Caco-2 (cell line): ENCODE results near the gene HDGF. TPM values are rescaled to one million over a fixed set of nuclear protein-coding genes. Genes with fewer than 3 reads are reported as not detected.
A peak's percentile ranks its signal among the peaks of the same experiment; 100 is the strongest.

Experiments
- Bru-seq: library from RNA; stranded (reverse); fragments of 400-500 nt; gene quantifications from one replicate; lab custom pipeline; 2021; lab: Mats Ljungman, UMichigan
- BruChase-seq, 2 experiments: library from RNA; stranded (reverse); fragments of 400-500 nt; gene quantifications; one replicate each; lab custom pipeline; 2021; lab: Mats Ljungman, UMichigan
- BruUV-seq: library from RNA; stranded (reverse); fragments of 400-500 nt; replicated peaks from 2 replicates; lab custom pipeline; 2021; lab: Mats Ljungman, UMichigan
- CTCF ChIA-PET: fragments of 300-600 bp; sonication (Branson Sonifier 250); formaldehyde crosslinking; loops from one replicate; lab custom pipeline; 2022; ENCODE audit warnings: antibody characterized with exemption; lab: Charles Lee
- POLR2A ChIA-PET: fragments of 300-600 bp; sonication (Branson Sonifier 250); formaldehyde crosslinking; loops from one replicate; lab custom pipeline; 2022; ENCODE audit warnings: antibody characterized with exemption; lab: Charles Lee
- DNase-seq, 2 experiments: peaks; one replicate each; pipeline versions ENCODE4 v3.0.0 to v3.0.0-alpha.2; 2020 to 2022
- H3K27me3 ChIP-seq: replicated peaks from 2 replicates; pipeline ENCODE4 v1.6.0; 2011; ENCODE audit warnings: low read length; ENCODE audit not compliant: control insufficient read depth, insufficient read depth
- H3K36me3 ChIP-seq: 2 replicates; pipeline ENCODE4 v1.5.1; 2011; ENCODE audit warnings: low read length; ENCODE audit not compliant: control insufficient read depth, insufficient read depth
- H3K4me1 ChIP-seq: fragments of 250-450 bp; sonication (Bioruptor Pico); 2 replicates; pipeline ENCODE4 v1.5.1; 2020; ENCODE audit warnings: mild to moderate bottlenecking
- H3K4me3 ChIP-seq: 2 replicates; pipeline ENCODE4 v1.5.1; 2011; ENCODE audit warnings: low read depth, mild to moderate bottlenecking, control low read depth, low read length
- H3K9me3 ChIP-seq: fragments of 250-450 bp; sonication (Bioruptor Pico); 2 replicates; pipeline ENCODE4 v1.5.1; 2020; ENCODE audit warnings: mild to moderate bottlenecking, moderate library complexity
- H3K27ac Mint-ChIP-seq: one replicate; pipeline ENCODE4 v1.8.0; 2022; ENCODE audit warnings: mixed read lengths; ENCODE audit not compliant: unreplicated experiment
- H3K27me3 Mint-ChIP-seq: one replicate; pipeline ENCODE4 v1.8.0; 2022; ENCODE audit warnings: mixed read lengths; ENCODE audit not compliant: insufficient read depth, unreplicated experiment
- H3K36me3 Mint-ChIP-seq: one replicate; pipeline ENCODE4 v1.8.0; 2022; ENCODE audit warnings: mild to moderate bottlenecking, mixed read lengths; ENCODE audit not compliant: insufficient read depth, unreplicated experiment
- H3K4me1 Mint-ChIP-seq: one replicate; pipeline ENCODE4 v1.8.0; 2022; ENCODE audit warnings: low read depth, mixed read lengths; ENCODE audit not compliant: unreplicated experiment
- H3K4me3 Mint-ChIP-seq: one replicate; pipeline ENCODE4 v1.8.0; 2022; ENCODE audit warnings: mild to moderate bottlenecking, moderate library complexity, mixed read lengths; ENCODE audit not compliant: unreplicated experiment
- H3K9me3 Mint-ChIP-seq: one replicate; pipeline ENCODE4 v1.8.0; 2022; ENCODE audit warnings: mixed read lengths; ENCODE audit not compliant: unreplicated experiment
- CTCF ChIP-seq, 2 experiments: fragments of 200-600 bp in 1 of 2; IDR thresholded peaks; 1 replicate in 1 of 2; 2 replicates in 1 of 2; pipeline versions ENCODE4 v1.5.1 to v1.8.0; 2011 to 2022; ENCODE audit warnings: antibody characterized with exemption in 1 of 2, control low read depth in 1 of 2, inconsistent platforms in 1 of 2, low read depth in 1 of 2, low read length in 1 of 2, mild to moderate bottlenecking in 1 of 2, moderate library complexity in 1 of 2; ENCODE audit not compliant: insufficient read depth in 1 of 2, severe bottlenecking in 1 of 2, unreplicated experiment in 1 of 2
- intact Hi-C: fragments of 100-400 bp; cut with micrococcal nuclease; formaldehyde crosslinking; loops from one replicate; pipeline ENCODE4 v1.10.0; 2022; ENCODE audit not compliant: unreplicated experiment
- long read RNA-seq: library from polyadenylated mRNA; stranded (forward); transcript quantifications from one replicate; pipeline ENCODE4 v2.0.0, GENCODE V29; 2022
- total RNA-seq: library from RNA; stranded (reverse); gene quantifications from 2 replicates; pipeline ENCODE4 v1.2.3, GENCODE V29; 2022

Gene HDGF
- 414 and 431 TPM in 2 replicates for total RNA-seq
- Bru-seq, nascent RNA: percentile 92 among the genes with signal in this experiment
- percentile 95 among the genes with signal in this experiment for BruChase-seq, experiment 1, labeled RNA remaining after a 2-hour chase
- percentile 99 among the genes with signal in this experiment for BruChase-seq, experiment 2, labeled RNA remaining after a 6-hour chase
- long read RNA-seq, transcript HDGF-202 (6 exons, 960 nt): minor isoform, 6 of 161 reads
- long read RNA-seq, transcript HDGF-201 (6 exons, 2,380 nt): major isoform, 97 of 161 reads
- long read RNA-seq, partial matches to known transcripts: 24 of 161 reads
- long read RNA-seq, other reads (novel, unspliced or antisense): 33 of 161 reads

- Mint-ChIP-seq H3K4me3 (peak within 1 kb of the TSS; percentile 79), H3K27me3 (no peaks in the 10 kb centered on the region), H3K4me1 (peaks cover 21% of the 10 kb centered on the region), H3K27ac (peak within 1 kb of the TSS; percentile 100), H3K9me3 (no peaks in the 10 kb centered on the region), H3K36me3 (peaks cover 28% of the 10 kb centered on the region)
- peak within 1 kb of the TSS; percentile 55 for H3K4me3 ChIP-seq
- TF ChIP-seq CTCF (IDR thresholded peaks at IDR 0.05; ENCODE audit: insufficient read depth in 1 of 2, low read depth in 1 of 2, low read length in 1 of 2, severe bottlenecking in 1 of 2, unreplicated experiment in 1 of 2): no peak
- peaks cover 3% of the 10 kb centered on the region for H3K36me3 ChIP-seq
- H3K27me3 ChIP-seq: no peaks in the 10 kb centered on the region
- H3K4me1 ChIP-seq: peaks cover 34% of the 10 kb centered on the region
- ChIA-PET POLR2A (interaction anchor here (0.6 to 3.3 kb wide), 11 partner anchors 11 to 439 kb away, joined by 3 to 74 read pairs (median 4); partner anchors contain the start of genes ISG20L2, METTL25B, MRPL24 and PRCC), CTCF (interaction anchor here (0.6 to 2.5 kb wide), 8 partner anchors 10 to 62 kb away, joined by 3 to 24 read pairs (median 4); partner anchors contain the start of genes ISG20L2, METTL25B, MRPL24 and PRCC)
- H3K9me3 ChIP-seq: no peaks in the 10 kb centered on the region
- no peak for DNase-seq
- intact Hi-C loops: loop anchor here (1.0 kb wide), 2 partner anchors 16 to 23 kb away; partner anchors contain the start of genes ISG20L2, METTL25B and PRCC
- no TSS peak for BruUV-seq
These were observed at the start of gene HDGF for GRCh38 chr1:156751451-156751756. Gene HDGF, minus strand, starts transcription at chr1:156751675. Its CDS starts 246 bp downstream, at chr1:156751429.

GRCh38 chr1:156797212-156797871 lies 45.9 kb upstream of the HDGF start:
- no peaks in the 10 kb centered on the region for H3K4me1 ChIP-seq
- no peak overlapping the region for H3K4me3 ChIP-seq
- H3K36me3 Mint-ChIP-seq: peaks cover 94% of the 10 kb centered on the region
- POLR2A ChIA-PET: no interaction called here
- no peaks in the 10 kb centered on the region for H3K9me3 ChIP-seq
- no peaks in the 10 kb centered on the region for H3K4me1 Mint-ChIP-seq
- BruUV-seq: no TSS peak
- H3K9me3 Mint-ChIP-seq: no peaks in the 10 kb centered on the region
- no peaks in the 10 kb centered on the region for H3K27me3 ChIP-seq
- H3K4me3 Mint-ChIP-seq: no peak overlapping the region
- peak; percentile 72 to 81 for TF ChIP-seq CTCF (IDR thresholded peaks at IDR 0.05; ENCODE audit: insufficient read depth in 1 of 2, low read depth in 1 of 2, low read length in 1 of 2, severe bottlenecking in 1 of 2, unreplicated experiment in 1 of 2)
- H3K36me3 ChIP-seq: peaks cover 10% of the 10 kb centered on the region
- CTCF ChIA-PET: interaction anchor here (0.9 to 2.3 kb wide), 2 partner anchors 63 to 173 kb away, joined by 3 to 9 read pairs; partner anchors contain the start of gene NTRK1
- DNase-seq: peak; percentile 53 to 68
- H3K27ac Mint-ChIP-seq: no peak overlapping the region
- H3K27me3 Mint-ChIP-seq: no peaks in the 10 kb centered on the region
- intact Hi-C loops: loop anchor here (1.0 to 2.0 kb wide), 4 partner anchors 17 to 93 kb away; partner anchors contain the start of gene NTRK1
